ENCODE results near the gene ARID3B. TPM values are rescaled to one million over a fixed set of nuclear protein-coding genes. Genes with fewer than 3 reads are reported as not detected.

The ARID3B gene
- total RNA-seq, 1 experiment from 2014 or later: 101 TPM

GRCh38 chr15:74625693-74626092 lies 84.7 kb downstream of the ARID3B start:
- Histone ChIP-seq H2BK120ac (ENCODE audit: low read depth, low read length, poor library complexity, severe bottlenecking) (no peak overlapping the region), H3K27ac (ENCODE audit: insufficient read length, low read depth, low read length) (no peak overlapping the region), H3K14ac (ENCODE audit: insufficient read depth, low read length) (no peak overlapping the region), H2AK5ac (ENCODE audit: insufficient read length, low read length) (no peak overlapping the region), H4K8ac (replicated peaks; ENCODE audit: insufficient read length, low read depth, low read length) (no peak overlapping the region), H3K23ac (ENCODE audit: insufficient read length, low read depth, low read length) (no peak overlapping the region), H3K79me1 (ENCODE audit: insufficient read depth, low read depth, low read length, poor library complexity, severe bottlenecking) (peaks cover 3% of the 10 kb centered on the region), H2BK20ac (ENCODE audit: low read depth, low read length, poor library complexity, severe bottlenecking) (no peak overlapping the region), H3K4me1 (ENCODE audit: insufficient read depth, low read length) (no peaks in the 10 kb centered on the region), H3K4ac (ENCODE audit: low read depth, low read length) (no peak overlapping the region), H3K23me2 (ENCODE audit: insufficient read length, low read depth, low read length, poor library complexity, severe bottlenecking) (no peaks in the 10 kb centered on the region), H3K9ac (ENCODE audit: extremely low read depth, insufficient read length, low read length) (no peak overlapping the region), H2BK12ac (ENCODE audit: insufficient read length, low read depth, low read length) (no peak overlapping the region), H3K18ac (ENCODE audit: insufficient read length, low read depth, low read length) (no peak overlapping the region), H3K56ac (ENCODE audit: insufficient read length, low read depth, low read length) (no peak overlapping the region), H3K27me3 (ENCODE audit: insufficient read depth, low read length) (no peaks in the 10 kb centered on the region), H3K4me2 (ENCODE audit: insufficient read depth, insufficient read length, low read length) (no peak overlapping the region), H2BK5ac (ENCODE audit: insufficient read length, low read length) (no peak overlapping the region), H4K5ac (ENCODE audit: insufficient read length, low read depth, low read length) (no peak overlapping the region), H4K91ac (ENCODE audit: insufficient read length, low read depth, low read length) (no peak overlapping the region), H3K79me2 (ENCODE audit: insufficient read depth, low read length) (no peaks in the 10 kb centered on the region; the same call in 1 of the 2 replicates), H3T11ph (ENCODE audit: low read length) (no peak overlapping the region), H3K9me3 (ENCODE audit: control insufficient read depth, low read depth, low read length) (no peaks in the 10 kb centered on the region), H4K20me1 (ENCODE audit: control insufficient read depth, insufficient read depth, insufficient read length) (no peaks in the 10 kb centered on the region), H2AFZ (ENCODE audit: low read length) (no peak overlapping the region), H2BK15ac (ENCODE audit: low read depth, low read length) (no peak overlapping the region)
- Mint-ChIP-seq H3K36me3 (ENCODE audit: insufficient read depth in 1 of 3, low read depth in 3 of 3) (peaks cover 54 to 92% (median 92%) of the 10 kb centered on the region in 3 experiments; a peak in 6 of 7 replicates), H3K4me3 (no peak overlapping the region), H3K27ac (no peak overlapping the region), H3K9me3 (no peaks in the 10 kb centered on the region), H3K4me1 (peaks cover 9 to 12% of the 10 kb centered on the region in 2 experiments), H3K27me3 (ENCODE audit: low read depth) (no peaks in the 10 kb centered on the region; the same call in 1 of the 2 replicates)
- no peak for TF ChIP-seq CTCF (conservative IDR thresholded peaks at IDR 0.05)
- DNase-seq: no peak
- no CpG with 5 or more reads among the region's 6 CpGs for WGBS (ENCODE audit: extremely low coverage, insufficient read length, low lambda C conversion rate)
